ENCODE results near the gene CMYA5.

Gene CMYA5

GRCh38 chr5:79685627-79686026 is 4.0 kb upstream of the CMYA5 start:
- H3K4me1 ChIP-seq (ENCODE audit: control insufficient read depth, insufficient read depth, low read length), result peaks cover 28% of the 10 kb centered on the region
- no peaks in the 10 kb centered on the region for H3K27me3 ChIP-seq (replicated peaks; ENCODE audit: control insufficient read depth, insufficient read depth, low read length)
- no peak overlapping the region for H3K4me3 ChIP-seq (ENCODE audit: low read length)
- no peak overlapping the region for H3K9ac ChIP-seq (ENCODE audit: low read length)
- no peaks in the 10 kb centered on the region for H3K9me3 ChIP-seq (ENCODE audit: control insufficient read depth, low read length)
- peak; percentile 33 for DNase-seq (ENCODE audit: low read depth)
- H3K36me3 ChIP-seq (ENCODE audit: control insufficient read depth, insufficient read depth, low read length, severe bottlenecking), result peaks cover 38% of the 10 kb centered on the region

GRCh38 chr5:79686799-79687198 is 2.8 kb upstream of the CMYA5 start:
- Histone ChIP-seq H3K9ac (ENCODE audit: low read length) (no peak overlapping the region), H3K36me3 (ENCODE audit: control insufficient read depth, insufficient read depth, low read length, severe bottlenecking) (peaks cover 30% of the 10 kb centered on the region), H3K4me3 (ENCODE audit: low read length) (no peak overlapping the region), H3K9me3 (ENCODE audit: control insufficient read depth, low read length) (no peaks in the 10 kb centered on the region), H3K27me3 (replicated peaks; ENCODE audit: control insufficient read depth, insufficient read depth, low read length) (no peaks in the 10 kb centered on the region), H3K4me1 (ENCODE audit: control insufficient read depth, insufficient read depth, low read length) (peaks cover 40% of the 10 kb centered on the region)
- no peak for DNase-seq (ENCODE audit: low read depth)

GRCh38 chr5:79687889-79688288 is 1.7 kb upstream of the CMYA5 start:
- Histone ChIP-seq H3K4me3 (ENCODE audit: low read length) (no peak overlapping the region), H3K9me3 (ENCODE audit: control insufficient read depth, low read length) (no peaks in the 10 kb centered on the region), H3K27me3 (replicated peaks; ENCODE audit: control insufficient read depth, insufficient read depth, low read length) (no peaks in the 10 kb centered on the region), H3K4me1 (ENCODE audit: control insufficient read depth, insufficient read depth, low read length) (peaks cover 42% of the 10 kb centered on the region), H3K9ac (ENCODE audit: low read length) (no peak overlapping the region), H3K36me3 (ENCODE audit: control insufficient read depth, insufficient read depth, low read length, severe bottlenecking) (peaks cover 19% of the 10 kb centered on the region)
- no peak for DNase-seq (ENCODE audit: low read depth)

- Histone ChIP-seq H3K4me1 (ENCODE audit: control insufficient read depth, insufficient read depth, low read length) (peaks cover 34% of the 10 kb centered on the region), H3K9me3 (ENCODE audit: control insufficient read depth, low read length) (no peaks in the 10 kb centered on the region), H3K27me3 (replicated peaks; ENCODE audit: control insufficient read depth, insufficient read depth, low read length) (no peaks in the 10 kb centered on the region), H3K36me3 (ENCODE audit: control insufficient read depth, insufficient read depth, low read length, severe bottlenecking) (no peaks in the 10 kb centered on the region), H3K9ac (ENCODE audit: low read length) (no peak overlapping the region), H3K4me3 (ENCODE audit: low read length) (peak overlapping the region; percentile 82)
- DNase-seq (ENCODE audit: low read depth), result no peak
These were observed 1.4 kb downstream of the CMYA5 start for GRCh38 chr5:79691007-79691406.

- no peaks in the 10 kb centered on the region for H3K27me3 ChIP-seq (replicated peaks; ENCODE audit: control insufficient read depth, insufficient read depth, low read length)
- H3K9me3 ChIP-seq (ENCODE audit: control insufficient read depth, low read length), result no peaks in the 10 kb centered on the region
- peaks cover 33% of the 10 kb centered on the region for H3K4me1 ChIP-seq (ENCODE audit: control insufficient read depth, insufficient read depth, low read length)
- no peaks in the 10 kb centered on the region for H3K36me3 ChIP-seq (ENCODE audit: control insufficient read depth, insufficient read depth, low read length, severe bottlenecking)
- DNase-seq (ENCODE audit: low read depth), result no peak
- H3K4me3 ChIP-seq (ENCODE audit: low read length), result no peak overlapping the region
- no peak overlapping the region for H3K9ac ChIP-seq (ENCODE audit: low read length)
These were observed 3.0 kb downstream of the CMYA5 start for GRCh38 chr5:79692596-79692995.

- Histone ChIP-seq H3K4me1 (ENCODE audit: control insufficient read depth, insufficient read depth, low read length) (peaks cover 37% of the 10 kb centered on the region), H3K4me3 (ENCODE audit: low read length) (no peak overlapping the region), H3K9ac (ENCODE audit: low read length) (no peak overlapping the region)
These were observed 4.5 kb downstream of the CMYA5 start for GRCh38 chr5:79694183-79694582.

GRCh38 chr5:79694652-79695051 is 5.0 kb downstream of the CMYA5 start:
- no peaks in the 10 kb centered on the region for H3K36me3 ChIP-seq (ENCODE audit: control insufficient read depth, insufficient read depth, low read length, severe bottlenecking)
- H3K4me1 ChIP-seq (ENCODE audit: control insufficient read depth, insufficient read depth, low read length), result peaks cover 38% of the 10 kb centered on the region
- H3K27me3 ChIP-seq (replicated peaks; ENCODE audit: control insufficient read depth, insufficient read depth, low read length), result no peaks in the 10 kb centered on the region
- DNase-seq (ENCODE audit: low read depth), result no peak
- H3K4me3 ChIP-seq (ENCODE audit: low read length), result no peak overlapping the region
- no peaks in the 10 kb centered on the region for H3K9me3 ChIP-seq (ENCODE audit: control insufficient read depth, low read length)
- no peak overlapping the region for H3K9ac ChIP-seq (ENCODE audit: low read length)

More at GRCh38 chr5:79694183-79694582, 4.5 kb downstream of the CMYA5 start:
- Histone ChIP-seq H3K36me3 (ENCODE audit: control insufficient read depth, insufficient read depth, low read length, severe bottlenecking) (no peaks in the 10 kb centered on the region), H3K9me3 (ENCODE audit: control insufficient read depth, low read length) (no peaks in the 10 kb centered on the region), H3K27me3 (replicated peaks; ENCODE audit: control insufficient read depth, insufficient read depth, low read length) (no peaks in the 10 kb centered on the region)
- no peak for DNase-seq (ENCODE audit: low read depth)

GRCh38 chr5:79695526-79695925 is 5.9 kb downstream of the CMYA5 start:
- Histone ChIP-seq H3K9ac (ENCODE audit: low read length) (no peak overlapping the region), H3K9me3 (ENCODE audit: control insufficient read depth, low read length) (no peaks in the 10 kb centered on the region), H3K4me1 (ENCODE audit: control insufficient read depth, insufficient read depth, low read length) (peaks cover 40% of the 10 kb centered on the region), H3K36me3 (ENCODE audit: control insufficient read depth, insufficient read depth, low read length, severe bottlenecking) (no peaks in the 10 kb centered on the region), H3K27me3 (replicated peaks; ENCODE audit: control insufficient read depth, insufficient read depth, low read length) (no peaks in the 10 kb centered on the region), H3K4me3 (ENCODE audit: low read length) (no peak overlapping the region)
- no peak for DNase-seq (ENCODE audit: low read depth)

GRCh38 chr5:79697222-79698170 is 7.9 kb downstream of the CMYA5 start:
- Histone ChIP-seq H3K9me3 (ENCODE audit: control insufficient read depth, low read length) (no peaks in the 10 kb centered on the region), H3K4me3 (ENCODE audit: low read length) (no peak overlapping the region), H3K36me3 (ENCODE audit: control insufficient read depth, insufficient read depth, low read length, severe bottlenecking) (no peaks in the 10 kb centered on the region), H3K9ac (ENCODE audit: low read length) (no peak overlapping the region), H3K27me3 (replicated peaks; ENCODE audit: control insufficient read depth, insufficient read depth, low read length) (no peaks in the 10 kb centered on the region), H3K4me1 (ENCODE audit: control insufficient read depth, insufficient read depth, low read length) (peaks cover 30% of the 10 kb centered on the region)
- DNase-seq (ENCODE audit: low read depth), result peak; percentile 64

GRCh38 chr5:79699763-79700400 is 10.2 kb downstream of the CMYA5 start:
- H3K27me3 ChIP-seq (replicated peaks; ENCODE audit: control insufficient read depth, insufficient read depth, low read length), result no peaks in the 10 kb centered on the region
- H3K9me3 ChIP-seq (ENCODE audit: control insufficient read depth, low read length), result no peaks in the 10 kb centered on the region
- H3K9ac ChIP-seq (ENCODE audit: low read length), result no peak overlapping the region
- no peaks in the 10 kb centered on the region for H3K36me3 ChIP-seq (ENCODE audit: control insufficient read depth, insufficient read depth, low read length, severe bottlenecking)
- no peak overlapping the region for H3K4me3 ChIP-seq (ENCODE audit: low read length)
- no peak for DNase-seq (ENCODE audit: low read depth)
- peaks cover 38% of the 10 kb centered on the region for H3K4me1 ChIP-seq (ENCODE audit: control insufficient read depth, insufficient read depth, low read length)

GRCh38 chr5:79702606-79703380 is 13.2 kb downstream of the CMYA5 start:
- peak; percentile 78 for DNase-seq (ENCODE audit: low read depth)
- H3K27me3 ChIP-seq (replicated peaks; ENCODE audit: control insufficient read depth, insufficient read depth, low read length), result no peaks in the 10 kb centered on the region
- no peaks in the 10 kb centered on the region for H3K9me3 ChIP-seq (ENCODE audit: control insufficient read depth, low read length)

More at GRCh38 chr5:79702606-79703380, 13.2 kb downstream of the CMYA5 start:
- Histone ChIP-seq H3K36me3 (ENCODE audit: control insufficient read depth, insufficient read depth, low read length, severe bottlenecking) (no peaks in the 10 kb centered on the region), H3K4me1 (ENCODE audit: control insufficient read depth, insufficient read depth, low read length) (peaks cover 28% of the 10 kb centered on the region), H3K4me3 (ENCODE audit: low read length) (no peak overlapping the region), H3K9ac (ENCODE audit: low read length) (no peak overlapping the region)

Measured in adipocyte (in vitro differentiated cells).